Duodenal mucosa (tissue), 2 donors: ENCODE data around the gene GOLGA6L10.
"Not testable (repeated sequence)": the region's sequence is repeated elsewhere in the genome, so short reads cannot be mapped to it uniquely, and the experiment has no call there.

Source experiments
- H3K27ac ChIP-seq: one replicate; pipeline ENCODE4 v1.7.0; 2013; ENCODE audit warnings: low read depth, low read length
- H3K27me3 ChIP-seq, 2 donors: one replicate each; pipeline ENCODE4 v1.7.0; 2013; ENCODE audit warnings: low read length in 2 of 2, control low read depth in 1 of 2; ENCODE audit not compliant: insufficient read depth in 2 of 2, control insufficient read depth in 1 of 2
- H3K36me3 ChIP-seq, 2 donors: one replicate each; pipeline ENCODE4 v1.7.0; 2013; ENCODE audit warnings: low read length in 2 of 2, control low read depth in 1 of 2; ENCODE audit not compliant: insufficient read depth in 2 of 2, control insufficient read depth in 1 of 2
- H3K4me1 ChIP-seq, 2 donors: one replicate each; pipeline ENCODE4 v1.7.0; 2013; ENCODE audit warnings: low read length in 2 of 2, control low read depth in 1 of 2; ENCODE audit not compliant: insufficient read depth in 2 of 2, control insufficient read depth in 1 of 2
- H3K4me3 ChIP-seq, 2 donors: one replicate each; pipeline ENCODE4 v1.7.0; 2013; ENCODE audit warnings: low read length in 2 of 2, low read depth in 1 of 2
- H3K9ac ChIP-seq, 2 donors: one replicate each; pipeline ENCODE4 v1.7.0; 2013; ENCODE audit warnings: low read length in 2 of 2, low read depth in 1 of 2
- H3K9me3 ChIP-seq, 2 donors: one replicate each; pipeline ENCODE4 v1.7.0; 2013; ENCODE audit warnings: low read length in 2 of 2, control low read depth in 1 of 2; ENCODE audit not compliant: control insufficient read depth in 1 of 2

The GOLGA6L10 gene

GRCh38 chr15:82332711-82333602 lies 16.3 kb downstream of the GOLGA6L10 start:
- H3K4me3 ChIP-seq, H3K27ac ChIP-seq, H3K4me1 ChIP-seq, H3K9ac ChIP-seq, H3K27me3 ChIP-seq, H3K9me3 ChIP-seq, H3K36me3 ChIP-seq: not testable (repeated sequence)

- H3K27ac ChIP-seq, H3K27me3 ChIP-seq, H3K9ac ChIP-seq, H3K9me3 ChIP-seq, H3K4me3 ChIP-seq, H3K36me3 ChIP-seq, H3K4me1 ChIP-seq: not testable (repeated sequence)
These were observed 17.5 kb downstream of the GOLGA6L10 start for GRCh38 chr15:82331576-82332304.

GRCh38 chr15:82330921-82331320 lies 18.4 kb downstream of the GOLGA6L10 start:
- H3K4me1 ChIP-seq, H3K27me3 ChIP-seq, H3K27ac ChIP-seq, H3K9me3 ChIP-seq, H3K36me3 ChIP-seq, H3K4me3 ChIP-seq, H3K9ac ChIP-seq: not testable (repeated sequence)

DNA sequence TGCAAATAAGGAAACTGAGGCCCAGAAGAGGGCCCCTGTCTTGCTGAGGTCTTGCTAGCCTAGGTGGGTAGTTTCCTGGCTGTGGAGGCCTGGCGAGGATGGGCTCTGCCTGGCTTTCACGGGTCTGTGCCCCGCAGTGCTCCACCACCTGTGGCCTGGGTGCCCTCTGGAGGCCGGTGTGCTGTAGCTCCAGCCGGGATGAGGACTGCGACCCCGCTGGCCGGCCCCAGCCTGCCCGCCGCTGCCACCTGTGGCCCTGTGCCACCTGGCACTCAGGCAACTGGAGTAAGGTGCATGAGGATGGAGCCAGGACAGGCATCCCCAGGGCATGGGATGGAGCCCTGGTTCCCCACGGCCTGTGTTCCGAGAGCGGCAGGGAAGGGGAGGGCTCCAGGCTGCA lies 20.2 kb downstream of the GOLGA6L10 start:
- H3K36me3 ChIP-seq, H3K4me1 ChIP-seq, H3K27ac ChIP-seq, H3K27me3 ChIP-seq, H3K9me3 ChIP-seq, H3K4me3 ChIP-seq, H3K9ac ChIP-seq: not testable (repeated sequence)

- H3K27me3 ChIP-seq, H3K9ac ChIP-seq, H3K4me3 ChIP-seq, H3K9me3 ChIP-seq, H3K4me1 ChIP-seq, H3K36me3 ChIP-seq, H3K27ac ChIP-seq: not testable (repeated sequence)
These were observed 21.9 kb downstream of the GOLGA6L10 start for GRCh38 chr15:82327372-82327771.

GRCh38 chr15:82326896-82327295 lies 22.4 kb downstream of the GOLGA6L10 start:
- H3K9ac ChIP-seq, H3K27ac ChIP-seq, H3K36me3 ChIP-seq, H3K4me3 ChIP-seq, H3K27me3 ChIP-seq, H3K9me3 ChIP-seq, H3K4me1 ChIP-seq: not testable (repeated sequence)

DNA sequence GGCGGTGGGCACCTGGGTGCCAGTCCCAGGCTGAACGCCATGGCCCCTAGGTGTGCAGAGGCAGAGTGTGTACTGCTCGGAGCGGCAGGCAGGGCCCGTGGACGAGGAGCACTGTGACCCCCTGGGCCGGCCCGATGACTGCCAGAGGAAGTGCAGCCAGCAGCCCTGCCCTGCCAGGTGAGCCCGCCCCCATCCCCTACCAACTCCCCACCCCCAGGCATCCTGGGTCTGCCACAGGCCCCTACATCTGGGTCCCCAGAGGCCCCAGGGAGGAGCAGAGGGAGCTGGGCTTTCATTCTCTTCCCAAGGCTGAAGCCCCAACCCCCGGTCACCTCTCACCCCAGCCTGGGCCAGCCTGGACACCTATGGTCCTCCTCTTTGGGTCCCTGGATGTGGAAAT lies 23.6 kb downstream of the GOLGA6L10 start:
- not testable (repeated sequence) for H3K9ac ChIP-seq, H3K27me3 ChIP-seq, H3K27ac ChIP-seq, H3K36me3 ChIP-seq, H3K4me3 ChIP-seq, H3K9me3 ChIP-seq, H3K4me1 ChIP-seq

DNA sequence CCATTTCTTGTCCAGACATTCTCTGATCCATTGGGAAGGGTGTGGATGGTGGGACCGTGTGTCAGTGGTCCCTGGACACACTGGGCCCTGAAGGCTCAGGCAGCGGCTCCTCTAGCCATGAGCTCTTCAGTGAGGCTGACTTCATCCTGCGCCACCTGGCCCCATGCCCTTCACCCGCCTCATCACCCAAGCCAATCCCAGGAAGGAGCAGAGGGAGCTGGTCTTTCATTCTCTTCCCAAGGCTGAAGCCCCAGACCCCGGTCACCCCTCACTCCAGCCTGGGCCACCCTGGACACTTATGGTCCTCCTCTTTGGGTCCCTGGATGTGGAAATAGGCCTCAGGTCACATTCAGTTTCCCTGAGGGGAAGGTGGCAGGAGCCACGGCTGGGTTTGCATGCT lies 24.4 kb downstream of the GOLGA6L10 start:
- not testable (repeated sequence) for H3K27ac ChIP-seq, H3K4me1 ChIP-seq, H3K36me3 ChIP-seq, H3K9me3 ChIP-seq, H3K27me3 ChIP-seq, H3K9ac ChIP-seq, H3K4me3 ChIP-seq

DNA sequence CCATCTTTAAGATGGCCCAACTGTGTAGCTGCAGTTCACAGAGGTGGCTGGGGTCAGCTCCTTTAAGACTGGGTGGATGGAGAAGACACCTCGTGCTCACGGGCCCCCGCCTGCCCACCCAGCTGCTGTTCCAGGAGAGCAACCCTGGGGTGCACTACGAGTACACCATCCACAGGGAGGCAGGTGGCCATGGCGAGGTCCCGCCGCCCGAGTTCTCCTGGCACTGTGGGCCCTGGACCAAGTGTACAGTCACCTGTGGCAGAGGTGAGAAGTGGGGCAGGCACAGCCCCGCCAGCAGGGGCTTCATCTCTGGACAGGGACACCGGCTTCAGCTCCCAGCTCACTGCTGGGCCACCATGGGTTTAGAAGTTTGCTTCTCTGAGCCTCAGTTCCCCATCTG lies 26.8 kb downstream of the GOLGA6L10 start:
- H3K9ac ChIP-seq, H3K36me3 ChIP-seq: not testable (repeated sequence)

DNA sequence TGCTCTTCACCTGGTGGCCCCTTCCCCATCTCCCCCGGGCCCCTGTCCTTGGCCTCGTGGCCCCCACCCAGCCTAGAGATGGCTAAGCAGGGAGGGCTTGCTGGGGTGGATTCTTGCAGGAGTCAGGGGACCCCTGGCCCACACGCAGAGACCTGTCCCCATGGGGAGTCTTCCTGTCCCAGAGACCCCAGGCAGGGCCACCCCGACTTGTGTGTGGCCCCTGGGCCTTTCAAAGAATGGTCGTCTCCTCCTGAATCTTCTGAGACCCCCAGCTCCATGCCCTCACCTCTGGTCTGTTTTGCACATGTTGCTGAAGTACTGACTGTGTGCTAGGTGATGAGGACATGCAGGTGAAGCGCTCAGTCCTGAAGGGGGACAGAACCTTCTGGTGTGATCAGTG lies 28.4 kb downstream of the GOLGA6L10 start:
- H3K9me3 ChIP-seq = not testable (repeated sequence)

More for the DNA sequence above, 26.8 kb downstream of the GOLGA6L10 start:
- not testable (repeated sequence) for H3K4me3 ChIP-seq, H3K4me1 ChIP-seq, H3K27me3 ChIP-seq, H3K9me3 ChIP-seq, H3K27ac ChIP-seq

More for the DNA sequence above, 28.4 kb downstream of the GOLGA6L10 start:
- not testable (repeated sequence) for H3K9ac ChIP-seq, H3K27ac ChIP-seq, H3K4me3 ChIP-seq, H3K27me3 ChIP-seq, H3K36me3 ChIP-seq, H3K4me1 ChIP-seq
